ENCODE data around the gene FAHD2B. TPM values are rescaled to one million over a fixed set of nuclear protein-coding genes. Genes with fewer than 3 reads are reported as not detected.
"Not testable (repeated sequence)": the region's sequence is repeated elsewhere in the genome, so short reads cannot be mapped to it uniquely, and the experiment has no call there.

Gene FAHD2B
- total and polyA plus RNA-seq, 12 donors = 4.0 to 19.2 (median 8.0) TPM

DNA sequence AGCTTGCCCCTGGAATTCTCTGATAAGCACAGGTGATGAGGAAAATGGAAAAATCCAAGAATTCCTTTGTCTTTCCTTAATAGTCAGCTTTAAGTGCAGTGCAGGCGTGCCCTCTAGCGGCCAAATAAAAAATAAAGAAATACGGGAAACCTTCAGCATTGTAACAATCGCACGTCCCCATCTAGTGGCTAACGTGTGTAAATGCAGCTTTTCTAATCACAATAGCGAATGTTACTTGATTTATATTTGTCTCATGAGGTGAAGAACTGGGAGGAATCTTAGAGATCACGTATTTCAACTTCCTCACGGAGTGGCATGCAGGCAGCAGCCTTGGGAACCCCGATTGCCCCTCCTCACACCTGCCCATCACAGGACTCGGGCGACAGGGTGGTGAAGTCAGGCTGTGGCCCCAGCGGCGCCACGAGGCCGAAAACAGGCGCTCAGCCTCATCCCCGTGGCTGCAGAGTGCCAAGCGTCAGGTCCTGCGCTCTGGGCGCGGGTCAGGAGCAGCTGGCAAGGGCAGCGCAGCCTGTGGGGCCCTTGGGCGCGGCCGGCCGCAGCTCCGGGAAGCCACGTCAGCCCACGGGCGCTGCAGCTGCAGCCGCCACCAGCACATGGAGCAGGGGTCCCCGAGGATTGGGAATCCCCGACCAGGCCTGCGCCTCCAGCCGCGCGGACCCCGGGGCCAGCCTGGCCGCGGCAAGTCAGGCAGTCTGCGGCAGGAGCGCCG lies 17.8 kb upstream of the FAHD2B start:
- DNase-seq = peak; percentile 61 to 91 (median 78)
- Histone ChIP-seq H3K27ac (peak overlapping the region; percentile 15 to 96 (median 87)), H3K4me3 (peak overlapping the region; percentile 62 to 85 (median 73))
- not testable (repeated sequence) for H3K9me3 ChIP-seq (replicated peaks in 1 of 3); H3K27me3 ChIP-seq; H3K36me3 ChIP-seq (replicated peaks in 1 of 2); H3K4me1 ChIP-seq (replicated peaks in 1 of 2)
- intact Hi-C loops (cut with DNase I) = loop anchor here in 1 of 2 donors (10.0 kb wide), 2 partner anchors 98 to 248 kb away; no protein-coding TSS in a partner anchor
- 0% methylated on average over 15 to 37 of the region's 44 CpGs for WGBS, 4 donors
- TF ChIP-seq, protein P1, sequence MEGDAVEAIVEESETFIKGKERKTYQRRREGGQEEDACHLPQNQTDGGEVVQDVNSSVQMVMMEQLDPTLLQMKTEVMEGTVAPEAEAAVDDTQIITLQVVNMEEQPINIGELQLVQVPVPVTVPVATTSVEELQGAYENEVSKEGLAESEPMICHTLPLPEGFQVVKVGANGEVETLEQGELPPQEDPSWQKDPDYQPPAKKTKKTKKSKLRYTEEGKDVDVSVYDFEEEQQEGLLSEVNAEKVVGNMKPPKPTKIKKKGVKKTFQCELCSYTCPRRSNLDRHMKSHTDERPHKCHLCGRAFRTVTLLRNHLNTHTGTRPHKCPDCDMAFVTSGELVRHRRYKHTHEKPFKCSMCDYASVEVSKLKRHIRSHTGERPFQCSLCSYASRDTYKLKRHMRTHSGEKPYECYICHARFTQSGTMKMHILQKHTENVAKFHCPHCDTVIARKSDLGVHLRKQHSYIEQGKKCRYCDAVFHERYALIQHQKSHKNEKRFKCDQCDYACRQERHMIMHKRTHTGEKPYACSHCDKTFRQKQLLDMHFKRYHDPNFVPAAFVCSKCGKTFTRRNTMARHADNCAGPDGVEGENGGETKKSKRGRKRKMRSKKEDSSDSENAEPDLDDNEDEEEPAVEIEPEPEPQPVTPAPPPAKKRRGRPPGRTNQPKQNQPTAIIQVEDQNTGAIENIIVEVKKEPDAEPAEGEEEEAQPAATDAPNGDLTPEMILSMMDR (IDR thresholded peaks at IDR 0.05) = peak; percentile 90 to 100 (median 98)

- intact Hi-C loops (cut with DNase I) = loop anchor here in 1 of 2 donors (10.0 kb wide), 2 partner anchors 96 to 246 kb away; no protein-coding TSS in a partner anchor
- 72 to 81% (median 79%) methylated on average over 9 of the region's 9 CpGs for WGBS, 4 donors
These were observed 16.6 kb upstream of the FAHD2B start for GRCh38 chr2:97111246-97111645.

DNA sequence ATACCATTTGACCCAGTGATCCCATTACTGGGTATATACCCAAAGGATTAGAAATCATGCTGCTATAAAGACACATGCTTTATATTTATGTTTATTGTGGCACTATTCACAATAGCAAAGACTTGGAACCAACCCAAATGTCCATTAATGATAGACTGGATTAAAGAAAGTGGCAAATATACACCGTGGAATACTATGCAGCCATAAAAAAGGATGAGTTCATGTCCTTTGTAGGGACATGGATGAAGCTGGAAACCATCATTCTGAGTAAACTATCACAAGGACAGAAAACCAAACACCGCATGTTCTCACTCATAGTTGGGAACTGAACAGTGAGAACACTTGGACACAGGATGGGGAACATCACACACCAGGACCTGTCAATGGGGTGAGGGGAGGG lies 12.2 kb upstream of the FAHD2B start:
- DNase-seq; H3K4me3 ChIP-seq; H3K36me3 ChIP-seq (replicated peaks in 1 of 2); H3K9me3 ChIP-seq (replicated peaks in 1 of 3); H3K27me3 ChIP-seq; H3K27ac ChIP-seq; intact Hi-C loops (cut with DNase I); H3K4me1 ChIP-seq (replicated peaks in 1 of 2): not testable (repeated sequence)
- WGBS, 4 donors = 84 to 96% (median 95%) methylated on average over 2 of the region's 2 CpGs

More at GRCh38 chr2:97111246-97111645, 16.6 kb upstream of the FAHD2B start:
- H3K9me3 ChIP-seq (replicated peaks in 1 of 3); DNase-seq; H3K27ac ChIP-seq; H3K4me3 ChIP-seq; H3K27me3 ChIP-seq; H3K4me1 ChIP-seq (replicated peaks in 1 of 2); H3K36me3 ChIP-seq (replicated peaks in 1 of 2): not testable (repeated sequence)

DNA sequence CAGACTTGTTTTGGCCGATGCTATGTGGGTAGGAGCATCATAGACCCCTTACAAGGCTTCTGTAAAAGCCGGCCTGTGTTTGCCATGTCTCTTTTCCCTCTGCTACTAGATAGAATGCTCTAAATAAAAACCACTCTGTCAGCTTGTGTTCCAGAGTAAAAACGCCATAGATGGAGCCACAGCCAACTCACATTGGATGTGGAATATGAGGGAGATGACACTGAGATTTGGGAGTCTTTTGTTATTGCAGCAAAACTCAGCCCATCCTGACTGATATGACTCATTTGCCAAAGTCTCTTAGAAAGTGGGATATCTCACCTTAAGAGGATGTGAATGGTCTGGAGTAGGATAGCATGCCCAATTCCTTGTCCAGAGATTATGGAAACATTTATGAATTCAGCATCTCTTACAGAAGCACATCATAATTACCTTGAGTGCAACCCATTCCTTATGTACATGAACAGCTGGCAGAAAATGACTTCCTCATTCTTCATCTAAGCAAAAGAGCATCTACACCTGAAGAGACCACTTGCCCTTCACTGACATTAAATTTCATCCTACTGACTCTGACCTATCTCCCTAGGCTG lies 4.2 kb upstream of the FAHD2B start:
- H3K36me3 ChIP-seq (replicated peaks in 1 of 2); DNase-seq; H3K4me3 ChIP-seq; intact Hi-C loops (cut with DNase I); H3K4me1 ChIP-seq (replicated peaks in 1 of 2); H3K9me3 ChIP-seq (replicated peaks in 1 of 3); H3K27ac ChIP-seq; H3K27me3 ChIP-seq: not testable (repeated sequence)
- 71 to 81% (median 74%) methylated on average over 3 of the region's 3 CpGs for WGBS, 4 donors

DNA sequence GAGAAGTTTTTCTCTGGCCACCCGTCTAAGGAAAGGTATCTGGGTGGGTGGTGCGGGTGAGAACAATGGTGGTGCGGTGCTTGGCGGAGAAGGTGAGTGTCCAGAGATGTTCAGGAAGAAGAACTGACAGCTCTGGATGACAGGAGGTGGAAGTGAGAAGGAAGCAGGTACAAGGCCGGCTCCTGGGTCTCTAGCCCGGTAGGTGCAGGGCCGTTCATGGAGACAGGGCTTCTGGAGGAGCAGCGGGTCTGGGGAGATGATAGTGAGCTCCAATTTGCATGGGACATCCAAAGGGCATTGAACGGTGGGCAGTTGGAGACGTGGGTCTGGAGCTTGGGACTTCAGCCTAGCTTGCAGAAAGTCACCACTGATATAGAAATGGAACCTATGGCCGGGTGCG lies 979 bp upstream of the FAHD2B start:
- no peaks in the 10 kb centered on the region for H3K27me3 ChIP-seq
- no peak overlapping the region for H3K27ac ChIP-seq
- no peak for TF ChIP-seq POLR2A (IDR thresholded peaks at IDR 0.05)
- TF ChIP-seq, protein P1 (IDR thresholded peaks at IDR 0.05) = no peak
- H3K36me3 ChIP-seq (replicated peaks in 1 of 2) = no peaks in the 10 kb centered on the region
- H3K9me3 ChIP-seq (replicated peaks in 1 of 3) = no peaks in the 10 kb centered on the region
- H3K4me1 ChIP-seq (replicated peaks in 1 of 2) = peaks cover 0 to 4% of the 10 kb centered on the region in 2 donors
- intact Hi-C loops (cut with DNase I) = no loop called here
- 81 to 88% (median 86%) methylated on average over 12 of the region's 12 CpGs for WGBS, 4 donors
- DNase-seq = no peak
- H3K4me3 ChIP-seq = peak overlapping the region in 1 of 4 donors; percentile 55

DNA sequence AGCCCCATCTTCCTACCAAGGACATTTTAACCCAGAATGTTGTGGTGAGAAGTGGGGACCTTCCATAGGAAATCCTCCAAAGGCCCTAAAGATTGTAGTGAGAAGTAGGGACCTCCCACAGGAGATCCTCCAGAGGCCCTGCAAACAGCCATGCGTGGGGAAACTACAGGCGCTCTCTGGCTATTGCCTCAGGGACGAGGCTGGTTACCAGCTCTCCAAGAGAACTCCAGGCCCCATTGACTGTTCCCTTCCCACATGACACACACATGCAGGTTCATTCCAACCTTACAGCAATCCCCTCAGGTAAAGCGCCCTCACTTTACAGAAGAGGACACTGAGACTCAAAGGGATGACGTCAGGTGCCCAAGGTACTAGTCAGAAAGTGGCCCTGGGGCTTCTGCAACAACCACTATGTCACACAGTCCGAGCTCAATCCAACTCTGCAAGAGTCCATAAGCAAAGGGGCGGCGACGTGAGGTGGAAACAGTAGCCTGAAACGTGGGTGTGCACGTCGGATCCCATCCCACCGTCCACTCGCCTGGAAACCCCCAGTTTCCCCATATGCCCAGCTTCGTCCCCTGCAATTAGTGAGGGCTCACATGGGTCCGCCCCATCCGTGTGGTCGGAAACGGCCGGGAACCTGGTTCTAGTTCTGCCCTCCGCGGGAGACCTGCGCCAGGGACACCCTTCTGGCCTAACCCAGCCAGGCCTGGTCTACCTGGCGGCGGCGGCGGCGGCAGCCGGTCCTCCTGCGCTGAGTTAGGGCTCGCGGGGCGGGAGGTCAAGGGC lies 505 bp downstream of the FAHD2B start:
- DNase-seq; H3K36me3 ChIP-seq (replicated peaks in 1 of 2); H3K9me3 ChIP-seq (replicated peaks in 1 of 3); H3K27me3 ChIP-seq; H3K27ac ChIP-seq; intact Hi-C loops (cut with DNase I); H3K4me1 ChIP-seq (replicated peaks in 1 of 2): not testable (repeated sequence)
- peak overlapping the region in 1 of 4 donors; percentile 55 for H3K4me3 ChIP-seq
- WGBS, 4 donors = 85 to 100% (median 92%) methylated on average over 1 to 4 of the region's 33 CpGs

GRCh38 chr2:97092946-97093345 lies 1.7 kb downstream of the FAHD2B start:
- intact Hi-C loops (cut with DNase I); H3K9me3 ChIP-seq (replicated peaks in 1 of 3); H3K36me3 ChIP-seq (replicated peaks in 1 of 2); DNase-seq; H3K27me3 ChIP-seq; H3K4me1 ChIP-seq (replicated peaks in 1 of 2); H3K4me3 ChIP-seq; H3K27ac ChIP-seq: not testable (repeated sequence)
- 79 to 95% (median 93%) methylated on average over 2 of the region's 2 CpGs for WGBS, 4 donors

GRCh38 chr2:97088706-97089105 lies 6.0 kb downstream of the FAHD2B start:
- DNase-seq; H3K4me1 ChIP-seq (replicated peaks in 1 of 2); H3K9me3 ChIP-seq (replicated peaks in 1 of 3); intact Hi-C loops (cut with DNase I); H3K27me3 ChIP-seq; H3K27ac ChIP-seq; H3K36me3 ChIP-seq (replicated peaks in 1 of 2); H3K4me3 ChIP-seq: not testable (repeated sequence)
- 70 to 100% (median 96%) methylated on average over 1 of the region's 1 CpG for WGBS, 4 donors
